ENCODE data around the gene ALDH1A2.

Gene ALDH1A2

DNA sequence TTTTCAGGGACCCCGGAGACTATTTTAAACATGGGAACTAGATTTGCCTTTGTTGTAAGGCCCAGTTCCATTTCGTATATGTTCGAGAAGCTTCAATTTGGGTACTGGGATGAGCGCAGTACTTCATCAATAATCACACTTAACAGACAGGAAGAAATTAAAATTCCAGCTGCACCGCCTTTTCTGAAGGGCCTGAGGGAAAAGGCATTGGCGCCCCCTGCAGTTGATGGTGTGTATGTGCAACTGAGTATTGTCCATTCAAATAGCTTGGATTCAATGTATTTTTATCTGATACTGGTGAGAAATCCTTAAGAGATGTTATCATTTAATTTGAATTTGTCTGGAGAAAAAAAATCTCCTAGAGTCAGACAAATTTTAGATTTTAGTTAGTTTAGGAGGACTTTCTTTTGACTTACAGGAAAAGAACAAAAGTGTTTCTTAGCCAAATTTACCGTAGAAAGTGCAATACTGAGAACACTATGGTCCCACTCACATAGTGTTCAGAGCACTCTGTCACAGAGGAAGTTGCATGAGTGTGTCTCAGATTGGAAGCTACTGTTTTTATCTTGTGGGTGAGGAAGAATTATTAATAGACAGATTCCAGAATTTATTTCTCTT, 5.4 kb upstream of the ALDH1A2 start:
- no peak for DNase-seq (ENCODE audit: extremely low spot score, insufficient read length, low read depth)

DNA sequence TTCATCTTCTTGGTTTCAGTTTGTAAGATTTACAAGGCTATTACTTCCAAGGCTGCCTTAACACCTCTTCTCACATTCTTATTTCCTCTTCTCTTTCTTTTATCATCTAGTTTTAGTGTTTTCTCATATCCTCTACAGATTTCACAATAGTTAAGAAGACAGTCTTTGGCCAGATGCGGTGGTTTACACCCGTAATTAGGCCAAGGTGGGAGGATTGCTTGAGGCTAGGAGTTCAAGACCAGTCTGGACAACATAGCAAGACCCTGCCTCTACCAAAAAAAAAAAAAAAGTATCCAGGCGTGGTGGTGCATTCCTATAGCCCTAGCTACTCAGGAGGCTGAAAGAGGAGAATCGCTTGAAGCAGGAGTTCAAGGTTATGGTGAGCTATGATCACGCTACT, 3.5 kb upstream of the ALDH1A2 start:
- DNase-seq (ENCODE audit: extremely low spot score, insufficient read length, low read depth) (no peak), FAIRE-seq (no peak)

More for the DNA sequence above, 5.4 kb upstream of the ALDH1A2 start:
- peak; percentile 70 for FAIRE-seq

DNA sequence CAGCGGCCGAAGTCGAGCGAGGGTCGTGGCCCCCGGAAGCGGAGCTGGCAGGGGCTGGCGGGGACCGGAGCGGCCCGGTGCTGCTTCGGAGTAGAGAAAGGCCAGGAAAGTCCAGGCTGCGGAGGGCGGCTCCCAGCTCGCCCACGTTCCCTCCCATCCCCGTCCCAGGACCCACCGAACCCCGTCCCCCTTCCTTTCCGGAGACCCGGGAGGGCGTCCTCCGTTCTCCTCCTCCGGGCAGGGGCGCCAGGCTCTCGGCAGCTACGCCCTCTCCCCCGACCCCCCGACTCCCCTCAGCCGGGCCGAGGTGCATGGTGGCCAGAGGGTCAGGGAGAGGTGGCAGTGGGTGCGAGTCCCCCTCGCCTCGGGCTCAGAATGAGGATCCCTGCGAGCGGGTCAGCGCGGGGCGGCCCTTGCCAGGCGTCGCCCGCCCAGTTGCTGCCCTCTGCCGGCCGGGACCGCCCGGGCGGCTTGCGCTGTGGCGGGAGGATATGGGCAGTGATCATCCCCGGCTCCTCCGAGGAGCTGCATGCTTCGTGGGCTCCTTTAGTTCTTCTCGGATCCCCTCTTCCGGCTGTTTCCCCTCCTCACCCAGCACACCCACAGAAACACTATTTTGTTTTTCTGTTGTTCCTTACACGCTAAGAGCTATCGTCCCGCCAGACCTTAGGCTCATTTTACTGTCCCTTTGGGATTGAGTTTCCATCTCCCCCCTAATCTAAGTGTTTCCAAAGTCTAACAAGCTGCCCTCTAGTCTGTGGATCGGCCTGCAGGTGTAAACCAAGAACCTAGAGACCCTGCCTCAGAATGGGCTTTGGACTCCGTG, 744 bp upstream of the ALDH1A2 start:
- no peak for FAIRE-seq

DNA sequence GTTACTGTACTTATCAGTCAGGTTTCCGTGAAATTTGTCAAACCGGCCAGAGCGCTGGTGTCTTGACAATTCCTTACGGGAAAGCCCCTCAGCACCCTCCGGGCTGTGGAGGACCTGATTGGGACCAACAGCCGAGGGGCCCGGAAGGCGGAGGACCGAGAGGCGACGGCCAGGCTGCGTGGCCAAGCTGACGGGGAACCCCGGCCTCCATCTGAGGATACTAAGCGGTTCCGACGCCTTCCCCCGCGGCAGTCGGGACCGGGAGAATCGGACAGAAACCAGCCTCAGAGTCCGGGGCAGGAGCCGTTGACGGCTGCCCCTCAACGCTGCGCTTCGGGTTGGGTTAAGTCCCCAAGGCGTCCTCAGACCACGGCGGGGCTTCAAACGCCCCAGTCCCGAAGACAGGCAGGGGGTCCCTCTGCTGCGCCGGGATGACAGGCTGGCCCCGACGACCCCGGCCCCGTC, 499 bp downstream of the ALDH1A2 start:
- no peak for DNase-seq (ENCODE audit: extremely low spot score, insufficient read length, low read depth)

More for the DNA sequence above, 744 bp upstream of the ALDH1A2 start:
- no peak for DNase-seq (ENCODE audit: extremely low spot score, insufficient read length, low read depth)

DNA sequence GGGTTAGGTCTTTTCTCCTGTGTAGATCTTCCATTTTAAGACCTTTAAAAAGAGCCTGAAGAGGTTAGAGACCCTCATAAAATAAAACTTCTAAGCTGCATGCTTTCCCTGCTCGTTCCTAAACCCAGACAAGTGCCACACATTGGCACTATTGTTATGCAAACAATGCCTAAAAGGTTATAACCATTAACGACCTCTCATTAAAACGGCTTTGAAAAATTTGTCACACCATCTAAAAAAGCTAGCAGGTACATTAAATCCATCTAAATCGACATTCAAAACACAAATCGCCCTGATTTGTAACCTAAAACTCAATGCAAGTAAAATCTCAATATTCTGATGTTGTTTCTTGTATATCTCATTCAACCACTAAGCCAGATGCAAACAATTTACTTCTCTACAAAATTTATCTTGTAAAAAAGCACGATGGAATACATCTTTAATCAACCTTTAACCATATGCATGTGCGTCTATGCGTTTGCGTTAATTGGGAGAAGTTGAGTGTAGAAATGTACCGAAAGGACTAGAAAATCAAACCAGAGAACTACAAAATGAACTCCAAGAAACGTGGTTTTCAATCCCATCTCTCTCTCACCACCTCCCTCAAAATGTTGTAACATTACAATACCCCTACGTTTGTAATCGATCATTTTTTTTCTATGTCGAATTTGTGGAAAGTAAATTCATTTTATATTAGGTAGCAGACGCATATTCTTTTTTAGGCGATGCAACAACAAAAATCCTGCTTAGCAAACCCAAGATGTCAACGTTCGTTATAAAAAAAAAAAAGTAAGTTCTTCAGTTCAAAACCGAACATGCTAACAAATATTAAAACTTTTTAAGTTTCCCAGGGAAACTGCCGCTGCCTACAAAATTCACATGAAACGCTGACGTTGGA, 1.2 kb downstream of the ALDH1A2 start:
- no peak for DNase-seq (ENCODE audit: extremely low spot score, insufficient read length, low read depth)
- FAIRE-seq = no peak

More for the DNA sequence above, 499 bp downstream of the ALDH1A2 start:
- FAIRE-seq = no peak

DNA sequence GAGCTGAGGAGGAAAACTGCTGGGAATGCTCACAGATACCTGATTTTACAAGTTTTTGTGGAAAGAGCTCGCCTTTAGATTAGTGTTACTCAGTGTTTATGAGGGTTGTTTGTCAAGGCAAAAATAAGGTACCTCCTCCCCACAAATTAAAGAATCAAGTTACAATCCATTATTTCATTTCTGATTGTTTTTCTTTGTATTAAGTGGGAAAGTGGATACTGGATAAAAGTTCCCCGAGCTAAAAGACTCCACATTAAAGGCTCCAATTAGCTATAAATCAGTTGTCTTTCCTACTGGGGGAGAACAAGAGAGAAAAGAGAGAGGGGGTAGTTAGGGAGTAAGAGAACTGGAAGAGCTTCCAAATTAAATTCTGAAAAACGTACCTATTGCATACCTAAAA, 1.9 kb downstream of the ALDH1A2 start:
- FAIRE-seq = no peak
- no peak for DNase-seq (ENCODE audit: extremely low spot score, insufficient read length, low read depth)

DNA sequence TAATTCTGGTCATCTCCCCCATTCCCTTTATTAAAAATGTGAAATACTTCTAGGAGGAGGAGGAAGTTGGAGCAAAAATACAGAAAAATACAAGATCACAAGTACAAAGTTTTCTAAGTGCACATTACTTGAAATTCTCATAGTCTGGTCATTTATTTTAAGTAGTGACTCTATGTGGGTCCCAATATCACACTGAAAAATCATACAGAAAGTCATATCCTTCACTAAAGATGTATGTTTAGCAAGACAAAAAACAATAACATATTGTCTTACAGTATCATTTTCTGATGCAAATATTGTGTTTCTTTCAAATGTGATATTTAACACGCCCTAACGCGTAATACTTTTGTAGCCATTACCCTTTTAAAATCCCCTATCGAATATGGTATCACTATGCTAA, 2.5 kb downstream of the ALDH1A2 start:
- no peak for FAIRE-seq
- DNase-seq (ENCODE audit: extremely low spot score, insufficient read length, low read depth) = no peak

DNA sequence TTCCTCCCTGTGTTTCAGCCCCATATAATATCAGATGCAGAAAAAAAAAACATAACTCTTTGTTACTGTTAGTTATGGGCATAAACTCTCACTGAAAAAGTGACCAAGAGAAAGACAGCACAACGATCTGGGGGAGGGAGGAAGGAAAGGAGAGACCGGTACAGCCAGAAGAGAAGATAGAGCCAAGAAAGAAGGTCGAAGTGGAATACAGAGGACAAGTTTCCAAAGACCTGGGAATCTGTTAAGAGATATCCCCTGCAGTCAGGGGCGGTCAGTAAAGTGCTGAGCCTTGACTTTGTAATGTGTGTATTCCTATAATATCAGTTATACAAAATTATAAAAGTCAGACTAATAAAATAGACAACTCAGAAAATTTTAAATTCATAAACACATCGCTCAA, 3.3 kb downstream of the ALDH1A2 start:
- no peak for FAIRE-seq

DNA sequence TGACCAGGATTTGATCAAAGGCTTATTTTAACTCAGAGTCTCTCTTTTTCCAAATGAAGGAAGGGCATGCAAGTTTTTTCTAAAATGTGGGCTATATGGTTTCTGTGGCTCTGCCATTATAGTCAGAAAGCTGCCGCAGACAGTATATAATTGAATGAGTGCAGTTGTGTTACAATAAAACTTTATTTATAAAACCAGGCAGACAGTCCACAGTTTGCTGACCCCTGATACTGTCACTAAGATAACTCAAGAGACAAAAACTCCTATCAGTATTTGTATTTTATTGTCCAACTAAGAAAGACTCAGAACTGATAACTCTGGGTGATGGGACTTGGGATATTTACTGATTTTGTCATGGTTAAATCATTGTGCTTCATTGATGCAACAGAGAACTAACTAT, 4.9 kb downstream of the ALDH1A2 start:
- DNase-seq (ENCODE audit: extremely low spot score, insufficient read length, low read depth) (no peak), FAIRE-seq (no peak)

More for the DNA sequence above, 3.3 kb downstream of the ALDH1A2 start:
- DNase-seq (ENCODE audit: extremely low spot score, insufficient read length, low read depth) = no peak

DNA sequence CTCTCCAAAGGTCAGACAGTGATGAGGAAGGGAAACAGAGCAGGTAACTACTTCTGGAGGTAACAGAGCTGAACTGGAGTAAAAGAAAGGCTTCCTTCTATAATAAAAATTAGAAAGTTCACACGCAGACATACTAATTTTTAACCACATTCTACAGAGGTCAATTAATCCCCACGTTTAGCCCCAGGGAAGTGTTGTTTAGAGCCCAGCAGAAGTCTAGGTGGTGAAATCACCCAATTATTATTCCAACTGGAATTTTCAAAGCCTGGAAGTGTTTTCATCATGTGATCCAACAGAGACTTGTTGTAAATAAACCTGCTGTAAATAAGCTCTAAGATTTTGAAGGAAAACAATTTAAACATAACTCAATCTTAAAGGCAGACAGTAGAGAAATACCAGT, 6.8 kb downstream of the ALDH1A2 start:
- FAIRE-seq (no peak), DNase-seq (ENCODE audit: extremely low spot score, insufficient read length, low read depth) (no peak)

DNA sequence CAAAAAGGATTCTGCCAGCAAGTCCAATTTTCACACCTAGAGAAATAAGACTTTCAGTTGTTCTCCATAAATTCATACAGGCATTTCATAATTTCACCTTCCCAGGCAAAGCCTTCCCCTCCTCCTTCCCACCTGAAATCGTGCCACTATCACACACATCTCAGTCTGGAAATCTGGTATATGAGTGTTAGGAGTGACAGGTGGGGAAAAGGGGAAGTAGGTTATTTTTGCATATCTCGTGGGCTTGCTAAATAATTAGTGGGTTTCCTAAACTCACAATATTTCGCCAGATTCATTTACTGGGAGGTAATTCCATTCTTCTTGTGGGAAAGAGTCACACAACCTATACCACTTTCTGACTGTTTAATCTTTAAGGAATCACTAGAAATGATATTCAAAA, 7.4 kb downstream of the ALDH1A2 start:
- FAIRE-seq = no peak

DNA sequence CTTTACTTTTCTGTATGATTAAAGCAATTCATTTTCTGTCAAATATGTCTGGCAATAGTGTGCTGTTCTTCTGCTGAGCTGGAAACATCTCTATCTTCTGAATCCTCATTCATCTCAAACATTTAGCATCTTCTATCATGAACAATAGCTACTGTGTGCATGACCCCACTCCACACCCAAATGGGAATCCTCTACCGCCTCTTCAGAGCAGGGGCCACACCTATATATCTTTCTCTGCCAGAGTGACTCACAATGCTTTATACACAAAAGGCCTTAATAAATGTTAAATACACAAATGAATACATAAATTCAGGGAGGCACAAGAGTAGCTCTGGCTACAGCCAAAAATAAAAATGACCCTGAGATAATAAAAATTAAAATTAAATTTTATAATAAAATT, 8.0 kb downstream of the ALDH1A2 start:
- FAIRE-seq (no peak), DNase-seq (ENCODE audit: extremely low spot score, insufficient read length, low read depth) (no peak)

More for the DNA sequence above, 7.4 kb downstream of the ALDH1A2 start:
- no peak for DNase-seq (ENCODE audit: extremely low spot score, insufficient read length, low read depth)

DNA sequence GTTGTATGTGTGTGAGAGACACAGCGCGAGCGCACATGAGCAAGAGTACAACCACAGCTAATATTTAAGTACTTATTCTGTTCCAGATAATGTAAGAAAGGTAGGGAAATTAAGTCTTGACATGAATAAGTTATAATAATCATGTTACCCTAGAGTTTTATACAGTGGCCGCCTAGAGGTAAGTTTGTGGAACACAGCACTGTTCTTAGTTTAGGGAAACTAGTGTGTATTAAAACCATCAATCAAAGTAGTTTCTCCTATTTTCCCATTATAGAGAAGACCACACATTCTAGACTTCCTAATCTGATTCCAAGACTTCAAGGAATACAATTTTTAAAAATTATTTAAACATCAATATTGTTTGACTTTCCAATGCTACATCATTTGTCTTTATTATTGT, 9.5 kb downstream of the ALDH1A2 start:
- no peak for DNase-seq (ENCODE audit: extremely low spot score, insufficient read length, low read depth)
- FAIRE-seq = no peak

DNA sequence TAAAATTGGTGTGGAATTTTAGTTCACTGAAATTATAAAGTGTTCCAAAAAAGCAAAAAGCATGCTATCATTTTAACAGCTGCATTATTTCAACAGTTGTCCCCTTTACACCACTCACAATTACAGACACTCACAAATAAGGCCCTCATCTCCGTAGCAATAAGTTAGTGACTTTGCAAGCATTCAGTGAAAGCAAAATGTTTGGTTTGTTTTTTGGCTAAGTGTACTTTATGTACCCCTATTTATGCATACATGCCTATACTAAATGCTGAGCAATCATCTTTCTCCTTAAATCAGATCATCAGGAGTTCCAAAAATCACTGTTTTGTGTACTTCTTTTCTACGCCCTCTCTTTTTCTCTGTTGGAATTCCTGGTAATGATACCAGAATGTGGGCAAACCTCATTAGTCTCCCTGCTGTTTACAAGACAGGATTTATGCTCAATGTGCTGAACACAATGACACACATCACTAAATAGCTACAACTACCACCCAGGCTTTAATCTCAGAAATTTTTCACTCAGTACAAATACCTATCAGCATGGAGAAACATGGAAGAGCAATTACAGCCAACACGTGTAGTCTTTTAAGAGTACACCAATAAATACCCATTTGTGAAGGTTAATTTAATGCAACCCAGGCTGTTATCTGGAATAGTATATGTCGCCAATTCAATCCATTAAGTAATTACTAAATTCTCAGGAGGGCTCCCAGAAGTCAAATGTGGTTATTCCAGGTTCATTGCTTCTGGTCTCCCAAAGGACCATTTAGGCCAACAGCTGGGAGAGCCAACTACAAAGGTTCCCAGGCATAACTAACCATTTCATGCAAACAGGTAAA, 12.0 kb downstream of the ALDH1A2 start:
- DNase-seq (ENCODE audit: extremely low spot score, insufficient read length, low read depth) (no peak), FAIRE-seq (no peak)

DNA sequence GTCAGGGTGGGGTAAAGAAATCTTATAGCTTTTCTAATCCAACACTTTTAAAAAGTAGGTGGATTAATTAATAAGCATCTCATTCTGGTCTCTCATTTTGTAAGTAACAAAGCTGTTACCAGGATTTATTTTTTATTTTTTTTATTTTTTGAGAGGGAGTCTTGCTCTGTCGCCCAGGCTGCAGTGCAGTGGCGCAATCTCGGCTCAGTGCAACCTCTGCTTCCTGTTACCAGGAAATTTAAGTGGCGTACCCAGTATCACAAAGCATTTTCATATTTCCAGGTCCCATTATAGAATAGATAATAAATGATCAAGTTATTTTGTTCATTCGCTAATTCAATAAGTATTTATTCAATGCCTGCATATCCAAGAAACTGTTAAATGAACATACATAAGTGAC, 13.2 kb downstream of the ALDH1A2 start:
- FAIRE-seq = no peak
- no peak for DNase-seq (ENCODE audit: extremely low spot score, insufficient read length, low read depth)

DNA sequence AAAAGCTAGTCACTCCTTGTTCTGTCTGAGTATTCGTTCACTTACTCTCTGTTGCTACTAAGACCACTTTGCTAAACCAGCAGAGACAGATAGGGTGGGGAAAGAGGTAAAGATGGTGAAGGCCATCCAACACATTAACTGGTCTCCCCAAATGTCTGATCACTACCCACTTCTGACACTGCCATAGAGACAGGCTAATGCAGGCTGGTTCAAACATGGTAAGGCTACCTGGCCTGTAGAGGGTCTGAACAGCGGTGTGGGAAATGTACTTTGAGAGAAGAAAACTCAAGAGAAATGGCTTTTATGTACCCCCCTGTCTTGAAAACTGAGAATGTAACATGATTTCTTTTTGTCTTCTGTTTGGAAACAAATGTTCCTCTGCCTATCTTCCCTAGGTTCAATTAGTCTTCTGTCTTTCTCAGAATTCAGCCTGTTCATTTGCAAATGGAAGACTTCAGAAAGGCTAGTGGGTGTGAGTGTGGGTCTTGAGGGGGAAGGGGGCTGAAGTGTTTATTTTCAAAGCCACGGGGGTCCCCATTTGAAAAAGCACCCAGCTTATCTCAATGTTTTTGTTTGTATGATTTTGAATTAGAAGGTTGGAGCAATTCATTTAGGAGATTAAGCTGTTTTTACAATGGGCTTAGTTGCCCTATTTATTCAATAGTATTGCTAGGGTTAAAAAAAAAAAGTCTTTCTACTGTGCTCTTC, 15.8 kb downstream of the ALDH1A2 start:
- FAIRE-seq (no peak), DNase-seq (ENCODE audit: extremely low spot score, insufficient read length, low read depth) (no peak)

DNA sequence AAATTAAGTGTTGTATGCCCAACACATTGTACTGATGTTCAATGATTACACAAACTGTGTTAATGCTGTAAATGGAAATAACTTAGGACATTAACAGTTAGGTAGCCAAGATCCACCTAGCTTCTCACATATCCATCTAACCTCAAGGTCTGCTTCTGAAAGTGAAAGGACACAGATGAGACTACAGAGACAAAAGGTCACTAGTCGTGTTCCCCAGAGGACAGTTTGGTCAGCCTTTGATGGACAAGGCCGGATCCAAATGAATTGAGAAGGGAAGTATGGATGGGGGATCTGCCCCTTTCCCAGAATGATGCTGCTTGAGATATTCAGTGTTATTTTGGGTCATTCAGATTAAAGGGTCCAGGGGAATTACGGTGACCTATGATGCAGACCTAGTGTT, 17.2 kb downstream of the ALDH1A2 start:
- FAIRE-seq = no peak
- DNase-seq (ENCODE audit: extremely low spot score, insufficient read length, low read depth) = no peak

DNA sequence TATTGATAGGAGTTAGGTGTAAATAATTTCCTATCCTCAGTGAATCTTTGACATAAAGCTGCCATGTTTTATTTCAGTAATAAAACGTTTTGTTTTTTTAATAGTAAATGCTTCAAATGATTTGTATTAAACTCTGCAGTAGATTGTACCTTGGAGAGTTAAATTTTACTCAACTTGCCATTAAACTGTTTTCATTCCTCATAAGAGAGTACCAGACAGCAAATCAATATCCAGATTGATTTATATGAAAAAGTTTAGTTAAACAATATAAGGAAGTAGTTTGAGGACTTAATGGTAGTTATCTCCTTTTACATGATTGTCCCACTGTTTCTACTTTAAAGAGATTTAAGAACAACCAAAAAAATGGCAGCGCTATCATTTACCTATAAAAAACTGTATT, 18.4 kb downstream of the ALDH1A2 start:
- FAIRE-seq = no peak
- DNase-seq (ENCODE audit: extremely low spot score, insufficient read length, low read depth) = no peak

DNA sequence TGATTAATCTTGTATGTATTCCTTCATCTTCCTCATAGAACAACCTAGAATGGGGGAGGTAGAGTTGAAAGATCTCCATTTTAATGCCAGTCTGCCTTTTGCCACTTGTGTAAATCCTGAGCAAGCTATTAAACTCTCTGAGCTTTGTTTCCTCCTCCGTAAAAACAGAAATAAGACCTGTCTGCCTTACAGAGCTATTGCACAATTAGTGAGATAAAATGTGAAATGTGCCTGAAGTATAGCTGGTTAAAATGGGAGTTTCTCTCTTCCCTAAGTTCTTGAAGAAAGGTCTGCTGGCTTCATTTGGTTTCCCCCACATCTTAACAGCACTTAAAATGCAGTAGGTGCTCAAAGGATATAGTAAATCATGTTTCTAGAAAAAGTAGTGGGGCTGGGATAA, 19.0 kb downstream of the ALDH1A2 start:
- no peak for DNase-seq (ENCODE audit: extremely low spot score, insufficient read length, low read depth)
- no peak for FAIRE-seq

All from GM18507 (cell line).